Vein endothelial cell (primary cell): ENCODE data around the gene LARP1B. TPM values are rescaled to one million over a fixed set of nuclear protein-coding genes. Genes with fewer than 3 reads are reported as not detected.

ENCODE experiments used
- total RNA-seq: library from RNA; depleted of rRNA; stranded (reverse); fragments of >200 nt; gene quantifications from 2 replicates; pipeline ENCODE4 v1.2.3, GENCODE V29; 2012

LARP1B gene
- total RNA-seq: 17.3 and 23.6 TPM in 2 replicates

DNA sequence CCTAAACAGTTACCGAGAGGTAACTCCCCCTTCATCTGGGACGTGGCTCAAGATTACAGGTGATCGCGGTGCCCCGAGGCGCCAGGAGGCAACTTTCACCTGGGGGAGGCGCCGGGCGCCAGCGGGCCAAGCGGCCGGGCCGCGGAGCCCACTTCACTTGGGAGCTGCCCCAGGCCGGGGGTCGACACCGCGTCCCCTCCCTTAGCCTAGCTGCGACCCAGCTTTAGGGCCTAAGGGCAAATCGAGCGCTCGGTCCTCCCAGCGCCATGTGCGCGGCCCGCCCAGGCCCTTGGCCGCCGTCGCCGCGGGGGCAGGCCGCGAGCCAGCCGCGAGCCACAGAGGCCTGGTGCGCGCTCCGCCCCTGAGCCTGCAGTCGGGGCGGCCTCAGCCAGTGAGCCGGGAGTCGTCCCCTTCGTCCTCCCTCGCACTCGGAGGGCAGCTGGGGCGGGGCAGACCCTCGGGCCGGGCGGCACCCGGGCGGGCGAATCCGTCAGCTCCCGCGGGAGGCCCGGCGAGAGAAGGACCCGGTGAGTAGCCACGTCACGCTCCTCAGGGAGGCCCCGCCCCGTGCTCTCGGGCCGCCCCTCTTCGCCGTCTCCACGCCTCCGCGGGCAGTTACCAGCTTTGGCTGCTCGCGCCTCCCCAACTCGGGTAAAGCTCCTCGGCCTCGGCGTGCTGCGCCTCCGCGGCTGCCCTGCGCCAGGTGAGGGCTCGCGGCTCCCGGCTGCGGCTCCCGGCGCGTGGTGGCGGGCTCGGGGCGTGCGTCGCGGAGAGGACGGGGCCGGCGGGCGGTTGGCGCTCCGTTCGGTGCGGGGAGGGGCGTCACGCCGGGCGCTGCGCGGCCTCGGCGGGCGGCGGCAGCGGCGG, at the start of gene LARP1B:
Gene LARP1B, plus strand, starts transcription at position 614 of the 867 bp plus-strand sequence. CDS start 13,640 bp downstream, outside the sequence.

Other genes with a start within 250 kb of the LARP1B start
- gene PLK4, start 180.4 kb upstream of the LARP1B start, total RNA-seq: 5.2 and 13.3 TPM in 2 replicates
- gene MFSD8, start 96.1 kb upstream of the LARP1B start, total RNA-seq: 19.3 and 20.6 TPM in 2 replicates
- gene ABHD18, start 95.9 kb upstream of the LARP1B start, total RNA-seq: 7.5 and 9.2 TPM in 2 replicates
- gene PGRMC2, start 226.5 kb downstream of the LARP1B start, total RNA-seq: 19.6 and 21.6 TPM in 2 replicates